SK-N-SH treated with all-trans-retinoic acid at 6 μM for 48 hours (cell line): ENCODE measurements around the gene SPTB.

Experiments used
- ATAC-seq: fragments of 200-7000 bp; cut with Tn5 transposase; 3 replicates; pipeline ENCODE4 v1.9.1; 2020; ENCODE audit warnings: mild to moderate bottlenecking, moderate library complexity
- ARNTL ChIP-seq: fragments of 450-650 bp; formaldehyde crosslinking; IDR thresholded peaks from 2 replicates; pipeline ENCODE4 v1.5.0; 2020; ENCODE audit warnings: low read depth, mild to moderate bottlenecking, moderate library complexity, borderline replicate concordance
- BACH2 ChIP-seq: fragments of 250-450 bp; sonication (Bioruptor Pico); IDR thresholded peaks from 2 replicates; pipeline ENCODE4 v1.9.0; 2021; ENCODE audit warnings: mild to moderate bottlenecking, borderline replicate concordance
- CSDC2 ChIP-seq: fragments of 250-450 bp; sonication (Bioruptor Pico); IDR thresholded peaks from 2 replicates; pipeline ENCODE4 v1.5.0; 2020; ENCODE audit warnings: mild to moderate bottlenecking, moderate library complexity
- ESRRG ChIP-seq: fragments of 250-450 bp; sonication (Bioruptor Pico); IDR thresholded peaks from 2 replicates; pipeline ENCODE4 v1.6.1; 2021; ENCODE audit warnings: mild to moderate bottlenecking
- GLIS3 ChIP-seq: fragments of 250-450 bp; sonication (Bioruptor Pico); IDR thresholded peaks from 2 replicates; pipeline ENCODE4 v1.5.0; 2020; ENCODE audit warnings: mild to moderate bottlenecking, moderate library complexity
- ISL1 ChIP-seq: fragments of 250-450 bp; sonication (Bioruptor Pico); IDR thresholded peaks from 2 replicates; pipeline ENCODE4 v2.1.2; 2022; ENCODE audit warnings: mild to moderate bottlenecking, moderate library complexity
- PPARA ChIP-seq: fragments of 250-450 bp; sonication (Bioruptor Pico); IDR thresholded peaks from 2 replicates; pipeline ENCODE4 v1.5.0; 2020; ENCODE audit warnings: mild to moderate bottlenecking, borderline replicate concordance
- RARB ChIP-seq: fragments of 250-450 bp; sonication (Bioruptor Pico); IDR thresholded peaks from 2 replicates; pipeline ENCODE4 v1.8.0; 2021; ENCODE audit warnings: mild to moderate bottlenecking, moderate library complexity
- SNAI2 ChIP-seq: fragments of 250-450 bp; sonication (Bioruptor Pico); IDR thresholded peaks from 2 replicates; pipeline ENCODE4 v1.5.0; 2020; ENCODE audit warnings: mild to moderate bottlenecking, moderate library complexity
- TCF4 ChIP-seq: fragments of 250-450 bp; sonication (Bioruptor Pico); IDR thresholded peaks from 2 replicates; pipeline ENCODE4 v1.8.0; 2021; ENCODE audit warnings: mild to moderate bottlenecking, moderate library complexity, borderline replicate concordance
- TOX ChIP-seq: fragments of 250-450 bp; sonication (Bioruptor Pico); IDR thresholded peaks from 2 replicates; pipeline ENCODE4 v1.8.0; 2021; ENCODE audit warnings: mild to moderate bottlenecking, moderate library complexity, borderline replicate concordance
- ZC3H10 ChIP-seq: fragments of 250-450 bp; sonication (Bioruptor Pico); IDR thresholded peaks from 2 replicates; pipeline ENCODE4 v1.5.1; 2021; ENCODE audit warnings: mild to moderate bottlenecking, moderate library complexity
- ZFP3 ChIP-seq: fragments of 250-450 bp; sonication (Bioruptor Pico); IDR thresholded peaks from 2 replicates; pipeline ENCODE4 v1.5.0; 2020; ENCODE audit warnings: mild to moderate bottlenecking, moderate library complexity
- ZFP30 ChIP-seq: fragments of 450-650 bp; formaldehyde crosslinking; IDR thresholded peaks from 2 replicates; pipeline ENCODE4 v1.5.0; 2022; ENCODE audit warnings: mild to moderate bottlenecking, moderate library complexity
- ZNF565 ChIP-seq: fragments of 450-650 bp; formaldehyde crosslinking; conservative IDR thresholded peaks from 2 replicates; pipeline ENCODE4 v1.5.0; 2020; ENCODE audit warnings: low read depth, mild to moderate bottlenecking, moderate library complexity
- ZNF70 ChIP-seq: fragments of 450-650 bp; formaldehyde crosslinking; IDR thresholded peaks from 2 replicates; pipeline ENCODE4 v1.5.0; 2020; ENCODE audit warnings: mild to moderate bottlenecking, moderate library complexity
- ZNF8 ChIP-seq: fragments of 450-650 bp; formaldehyde crosslinking; IDR thresholded peaks from 2 replicates; pipeline ENCODE4 v1.5.0; 2020; ENCODE audit warnings: mild to moderate bottlenecking, moderate library complexity
- TF ChIP-seq, protein P1 (sequence below): fragments of 250-450 bp; sonication (Bioruptor Pico); IDR thresholded peaks from 2 replicates; pipeline ENCODE4 v1.5.1; 2020; ENCODE audit warnings: low read depth, mild to moderate bottlenecking, moderate library complexity
- TF ChIP-seq, protein P2 (sequence below): fragments of 250-450 bp; sonication (Bioruptor Pico); IDR thresholded peaks from 2 replicates; pipeline ENCODE4 v1.8.0; 2020; ENCODE audit warnings: mild to moderate bottlenecking, moderate library complexity, borderline replicate concordance
- TF ChIP-seq, protein P3 (sequence below): fragments of 250-450 bp; sonication (Bioruptor Pico); IDR thresholded peaks from 2 replicates; pipeline ENCODE4 v1.5.1; 2021; ENCODE audit warnings: mild to moderate bottlenecking, moderate library complexity
- TF ChIP-seq, protein P4 (sequence below): fragments of 250-450 bp; sonication (Bioruptor Pico); IDR thresholded peaks from 2 replicates; pipeline ENCODE4 v1.5.0; 2020; ENCODE audit warnings: mild to moderate bottlenecking, moderate library complexity

SPTB gene

DNA sequence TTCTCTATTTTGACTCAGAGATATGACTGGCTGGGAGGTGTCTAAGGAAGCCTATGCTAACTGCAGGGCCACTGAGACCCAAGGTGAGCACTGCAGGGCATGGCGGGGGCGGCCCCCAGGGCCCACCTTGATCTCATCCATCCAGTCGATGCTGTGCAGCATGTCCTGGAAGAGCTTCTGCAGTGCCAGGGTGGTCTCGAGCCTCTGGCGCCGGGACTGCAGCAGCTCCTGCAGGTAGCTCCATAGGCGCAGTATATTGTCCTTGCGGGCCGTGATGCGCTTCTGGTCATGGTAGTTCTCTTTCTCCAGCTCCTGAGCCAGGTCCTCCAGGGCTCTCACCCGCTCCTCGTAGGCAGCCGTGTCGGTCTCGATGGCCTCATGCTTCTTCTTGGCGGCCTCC, 84.5 kb downstream of the SPTB start:
- no peak for ATAC-seq
- TF ChIP-seq BACH2 (CRISPR knock-in tag), result no peak
- TF ChIP-seq ZFP3 (CRISPR knock-in tag), result no peak

DNA sequence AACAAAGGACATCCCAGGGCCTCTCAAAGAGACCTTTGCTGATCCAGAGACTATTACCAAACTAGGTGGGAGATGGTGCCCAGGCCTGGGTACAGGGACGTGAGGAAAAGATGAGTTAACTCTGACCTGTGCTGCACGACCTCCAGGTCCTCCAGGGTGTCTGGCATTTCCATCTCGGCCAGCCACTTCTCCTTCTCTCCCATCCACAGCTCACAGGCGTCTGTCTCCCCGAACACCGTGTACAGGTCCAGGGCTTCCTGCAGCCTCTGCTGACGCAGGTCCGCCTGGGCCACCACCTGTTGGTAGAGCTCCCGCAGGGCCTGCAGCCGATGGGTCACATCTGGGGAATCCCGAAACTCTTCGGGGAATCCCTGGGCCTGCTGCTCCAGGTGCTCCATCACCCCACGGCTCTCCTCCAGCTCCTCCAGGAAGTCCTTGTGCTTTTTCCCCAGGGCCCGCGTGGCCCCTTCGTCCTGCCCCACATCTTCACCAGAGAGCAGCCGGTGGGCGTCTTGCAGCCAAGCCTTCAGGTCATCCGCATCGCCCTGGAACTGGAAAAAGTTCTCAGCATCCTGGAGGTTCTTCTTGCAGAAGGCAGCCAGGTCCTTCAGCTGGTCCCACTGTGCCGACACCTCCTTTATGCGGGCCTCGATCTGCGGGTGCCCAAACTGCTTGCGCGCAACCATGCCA, 86.7 kb downstream of the SPTB start:
- TF ChIP-seq, protein P1, sequence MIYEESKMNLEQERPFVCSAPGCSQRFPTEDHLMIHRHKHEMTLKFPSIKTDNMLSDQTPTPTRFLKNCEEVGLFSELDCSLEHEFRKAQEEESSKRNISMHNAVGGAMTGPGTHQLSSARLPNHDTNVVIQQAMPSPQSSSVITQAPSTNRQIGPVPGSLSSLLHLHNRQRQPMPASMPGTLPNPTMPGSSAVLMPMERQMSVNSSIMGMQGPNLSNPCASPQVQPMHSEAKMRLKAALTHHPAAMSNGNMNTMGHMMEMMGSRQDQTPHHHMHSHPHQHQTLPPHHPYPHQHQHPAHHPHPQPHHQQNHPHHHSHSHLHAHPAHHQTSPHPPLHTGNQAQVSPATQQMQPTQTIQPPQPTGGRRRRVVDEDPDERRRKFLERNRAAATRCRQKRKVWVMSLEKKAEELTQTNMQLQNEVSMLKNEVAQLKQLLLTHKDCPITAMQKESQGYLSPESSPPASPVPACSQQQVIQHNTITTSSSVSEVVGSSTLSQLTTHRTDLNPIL (CRISPR knock-in tag), result no peak
- no peak for TF ChIP-seq ZNF70 (CRISPR knock-in tag)
- TF ChIP-seq, protein P2, sequence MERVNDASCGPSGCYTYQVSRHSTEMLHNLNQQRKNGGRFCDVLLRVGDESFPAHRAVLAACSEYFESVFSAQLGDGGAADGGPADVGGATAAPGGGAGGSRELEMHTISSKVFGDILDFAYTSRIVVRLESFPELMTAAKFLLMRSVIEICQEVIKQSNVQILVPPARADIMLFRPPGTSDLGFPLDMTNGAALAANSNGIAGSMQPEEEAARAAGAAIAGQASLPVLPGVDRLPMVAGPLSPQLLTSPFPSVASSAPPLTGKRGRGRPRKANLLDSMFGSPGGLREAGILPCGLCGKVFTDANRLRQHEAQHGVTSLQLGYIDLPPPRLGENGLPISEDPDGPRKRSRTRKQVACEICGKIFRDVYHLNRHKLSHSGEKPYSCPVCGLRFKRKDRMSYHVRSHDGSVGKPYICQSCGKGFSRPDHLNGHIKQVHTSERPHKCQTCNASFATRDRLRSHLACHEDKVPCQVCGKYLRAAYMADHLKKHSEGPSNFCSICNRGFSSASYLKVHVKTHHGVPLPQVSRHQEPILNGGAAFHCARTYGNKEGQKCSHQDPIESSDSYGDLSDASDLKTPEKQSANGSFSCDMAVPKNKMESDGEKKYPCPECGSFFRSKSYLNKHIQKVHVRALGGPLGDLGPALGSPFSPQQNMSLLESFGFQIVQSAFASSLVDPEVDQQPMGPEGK (CRISPR knock-in tag), result no peak
- TF ChIP-seq ESRRG (CRISPR knock-in tag), result no peak
- TF ChIP-seq ZNF565, result no peak
- no peak for TF ChIP-seq SNAI2
- no peak for TF ChIP-seq ARNTL
- no peak for TF ChIP-seq ZC3H10
- TF ChIP-seq, protein P3, sequence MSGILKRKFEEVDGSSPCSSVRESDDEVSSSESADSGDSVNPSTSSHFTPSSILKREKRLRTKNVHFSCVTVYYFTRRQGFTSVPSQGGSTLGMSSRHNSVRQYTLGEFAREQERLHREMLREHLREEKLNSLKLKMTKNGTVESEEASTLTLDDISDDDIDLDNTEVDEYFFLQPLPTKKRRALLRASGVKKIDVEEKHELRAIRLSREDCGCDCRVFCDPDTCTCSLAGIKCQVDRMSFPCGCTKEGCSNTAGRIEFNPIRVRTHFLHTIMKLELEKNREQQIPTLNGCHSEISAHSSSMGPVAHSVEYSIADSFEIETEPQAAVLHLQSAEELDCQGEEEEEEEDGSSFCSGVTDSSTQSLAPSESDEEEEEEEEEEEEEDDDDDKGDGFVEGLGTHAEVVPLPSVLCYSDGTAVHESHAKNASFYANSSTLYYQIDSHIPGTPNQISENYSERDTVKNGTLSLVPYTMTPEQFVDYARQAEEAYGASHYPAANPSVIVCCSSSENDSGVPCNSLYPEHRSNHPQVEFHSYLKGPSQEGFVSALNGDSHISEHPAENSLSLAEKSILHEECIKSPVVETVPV (CRISPR knock-in tag), result no peak
- TF ChIP-seq, protein P4, sequence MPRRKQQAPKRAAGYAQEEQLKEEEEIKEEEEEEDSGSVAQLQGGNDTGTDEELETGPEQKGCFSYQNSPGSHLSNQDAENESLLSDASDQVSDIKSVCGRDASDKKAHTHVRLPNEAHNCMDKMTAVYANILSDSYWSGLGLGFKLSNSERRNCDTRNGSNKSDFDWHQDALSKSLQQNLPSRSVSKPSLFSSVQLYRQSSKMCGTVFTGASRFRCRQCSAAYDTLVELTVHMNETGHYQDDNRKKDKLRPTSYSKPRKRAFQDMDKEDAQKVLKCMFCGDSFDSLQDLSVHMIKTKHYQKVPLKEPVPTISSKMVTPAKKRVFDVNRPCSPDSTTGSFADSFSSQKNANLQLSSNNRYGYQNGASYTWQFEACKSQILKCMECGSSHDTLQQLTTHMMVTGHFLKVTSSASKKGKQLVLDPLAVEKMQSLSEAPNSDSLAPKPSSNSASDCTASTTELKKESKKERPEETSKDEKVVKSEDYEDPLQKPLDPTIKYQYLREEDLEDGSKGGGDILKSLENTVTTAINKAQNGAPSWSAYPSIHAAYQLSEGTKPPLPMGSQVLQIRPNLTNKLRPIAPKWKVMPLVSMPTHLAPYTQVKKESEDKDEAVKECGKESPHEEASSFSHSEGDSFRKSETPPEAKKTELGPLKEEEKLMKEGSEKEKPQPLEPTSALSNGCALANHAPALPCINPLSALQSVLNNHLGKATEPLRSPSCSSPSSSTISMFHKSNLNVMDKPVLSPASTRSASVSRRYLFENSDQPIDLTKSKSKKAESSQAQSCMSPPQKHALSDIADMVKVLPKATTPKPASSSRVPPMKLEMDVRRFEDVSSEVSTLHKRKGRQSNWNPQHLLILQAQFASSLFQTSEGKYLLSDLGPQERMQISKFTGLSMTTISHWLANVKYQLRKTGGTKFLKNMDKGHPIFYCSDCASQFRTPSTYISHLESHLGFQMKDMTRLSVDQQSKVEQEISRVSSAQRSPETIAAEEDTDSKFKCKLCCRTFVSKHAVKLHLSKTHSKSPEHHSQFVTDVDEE (CRISPR knock-in tag), result no peak
- TF ChIP-seq TOX, result no peak
- TF ChIP-seq RARB (CRISPR knock-in tag), result no peak
- TF ChIP-seq ZFP30 (CRISPR knock-in tag), result no peak
- no peak for TF ChIP-seq ISL1 (CRISPR knock-in tag)
- no peak for TF ChIP-seq ZNF8 (CRISPR knock-in tag)
- ATAC-seq, result no peak

DNA sequence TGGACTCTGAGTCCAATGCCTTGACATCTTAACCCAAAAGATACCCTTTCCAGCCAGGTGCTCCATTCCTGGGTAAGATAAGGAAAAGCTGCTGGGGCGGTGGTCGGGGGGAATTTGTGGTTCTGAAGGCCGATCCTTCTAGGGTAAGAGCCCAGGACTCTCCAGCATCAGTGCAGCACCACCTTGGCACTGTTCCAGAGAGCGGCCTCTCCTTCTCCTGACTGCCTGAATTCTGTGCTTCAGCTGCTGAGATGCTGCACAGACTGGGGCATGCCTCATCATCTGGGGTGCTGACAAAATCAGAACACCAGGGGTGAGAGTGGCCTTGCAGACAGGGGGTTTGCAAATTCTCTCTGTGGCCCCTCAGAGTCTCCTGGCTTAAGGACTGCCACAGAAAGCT, 87.5 kb downstream of the SPTB start:
- no peak for TF ChIP-seq SNAI2
- TF ChIP-seq ZC3H10, result no peak
- no peak for TF ChIP-seq ZFP3 (CRISPR knock-in tag)
- no peak for TF ChIP-seq ZFP30 (CRISPR knock-in tag)
- TF ChIP-seq TCF4 (CRISPR knock-in tag), result no peak
- TF ChIP-seq, protein P2 (CRISPR knock-in tag), result no peak
- no peak for TF ChIP-seq GLIS3
- TF ChIP-seq BACH2 (CRISPR knock-in tag), result no peak
- no peak for TF ChIP-seq PPARA
- TF ChIP-seq ISL1 (CRISPR knock-in tag), result no peak
- TF ChIP-seq CSDC2 (CRISPR knock-in tag), result no peak
- TF ChIP-seq TOX, result no peak
- no peak for TF ChIP-seq ARNTL
- no peak for ATAC-seq
